Right lobe of liver (tissue), 6 donors: ENCODE results near the gene C4A. TPM values are rescaled to one million over a fixed set of nuclear protein-coding genes. Genes with fewer than 3 reads are reported as not detected.

Experiments
- ATAC-seq, 4 donors: fragments of 200-7000 bp; cut with Tn5 transposase; one replicate each; pipeline ENCODE4 v1.9.1; 2020; ENCODE audit warnings: mild to moderate bottlenecking in 4 of 4, moderate library complexity in 4 of 4
- DNase-seq, 3 donors: peaks; one replicate each; pipeline ENCODE4 v3.0.0-alpha.2; 2020
- H3K27ac ChIP-seq, 3 donors: fragments of 200-600 bp; one replicate each; pipeline ENCODE4 v1.8.0; 2022
- H3K27me3 ChIP-seq, 2 donors: fragments of 200-600 bp; one replicate each; pipeline ENCODE4 v1.8.0; 2022
- H3K36me3 ChIP-seq, 4 donors: fragments of 200-600 bp; sonication (generic) in 1 of 4; one replicate each; pipeline versions ENCODE4 v1.5.1 to v1.8.0; 2017 to 2022; ENCODE audit warnings: control low read depth in 1 of 4
- H3K4me1 ChIP-seq, 4 donors: fragments of 200-600 bp; sonication (generic) in 1 of 4; one replicate each; pipeline versions ENCODE4 v1.5.1 to v1.8.0; 2017 to 2022; ENCODE audit warnings: control low read depth in 1 of 4
- H3K4me3 ChIP-seq, 3 donors: fragments of 200-600 bp; one replicate each; pipeline ENCODE4 v1.8.0; 2022
- H3K9me3 ChIP-seq, 4 donors: fragments of 200-600 bp; sonication (generic) in 1 of 4; one replicate each; pipeline versions ENCODE4 v1.5.1 to v1.8.0; 2017 to 2022; ENCODE audit warnings: control low read depth in 1 of 4
- CTCF ChIP-seq, 4 donors: fragments of 200-600 bp in 3 of 4; fragments of 450-650 bp in 1 of 4; IDR thresholded peaks; one replicate each; pipeline versions ENCODE4 v1.5.1 to v1.8.0; 2016 to 2022; ENCODE audit warnings: antibody characterized with exemption in 4 of 4, mild to moderate bottlenecking in 2 of 4
- POLR2A ChIP-seq: fragments of 450-650 bp; IDR thresholded peaks from one replicate; pipeline ENCODE4 v1.6.1; 2017; ENCODE audit warnings: antibody characterized with exemption, mild to moderate bottlenecking
- WGBS: methylation state at CpG from one replicate; pipeline ENCODE4 v1.1.6; 2018; ENCODE audit warnings: low coverage, low lambda C conversion rate; ENCODE audit not compliant: insufficient coverage; ENCODE audit errors: missing lambda C conversion rate; 5-methylcytosine and 5-hydroxymethylcytosine counted together
- intact Hi-C, 2 donors: fragments of 100-400 bp; cut with DNase I; formaldehyde crosslinking; loops; one replicate each; pipeline versions ENCODE4 v1.11.2 to v1.14.1; 2022
- total RNA-seq, 6 experiments: library from RNA; depleted of rRNA in 2 of 6; stranded (reverse); fragments of >200 nt in 2 of 6; fragmentation: NEBNext Ultra II Directional in 3 of 6; extraction: Animal tissue kit (Norgen Biotek cat#: 25700) in 3 of 6; gene quantifications; one replicate each; pipeline versions ENCODE4 v1.1.0 to v1.2.4, GENCODE V29; 2016 to 2023
- donor health status: DM: no; HTN: yes; CAD: no.
- donor health status: DM: no; HTN: no; CAD: no.
- donor health status: DM: no; HTN: no; CAD: no.
- donor health status: DM: no; HTN: yes; CAD: no.
- donor health status: DM: no; HTN: yes; CAD: no.

C4A gene
- total RNA-seq, 6 experiments from 2014 or later = 1,495 to 2,818 (median 2,205) TPM

GRCh38 chr6:31954511-31954910, 27.3 kb upstream of the C4A start:
- H3K27ac ChIP-seq = no peak overlapping the region
- peaks cover 0 to 14% (median 7%) of the 10 kb centered on the region in 4 donors for H3K4me1 ChIP-seq
- peaks cover 0 to 71% (median 19%) of the 10 kb centered on the region in 4 donors for H3K36me3 ChIP-seq
- ATAC-seq = no peak
- intact Hi-C loops = loop anchor here in 1 of 2 donors (10.0 kb wide), 1 partner anchor 50 kb away; the partner anchor contains the start of gene ZBTB12
- H3K4me3 ChIP-seq = no peak overlapping the region
- no peak for DNase-seq
- TF ChIP-seq POLR2A (no peak), CTCF (IDR thresholded peaks at IDR 0.05) (no peak)
- H3K27me3 ChIP-seq = no peaks in the 10 kb centered on the region
- WGBS = 94% methylated on average over 24 of the region's 28 CpGs
- H3K9me3 ChIP-seq = no peaks in the 10 kb centered on the region

GRCh38 chr6:31956796-31957195, 25.1 kb upstream of the C4A start:
- WGBS = 96% methylated on average over 3 of the region's 3 CpGs
- intact Hi-C loops = loop anchor here in 1 of 2 donors (10.0 kb wide), 1 partner anchor 52 kb away; the partner anchor contains the start of gene ZBTB12

DNA sequence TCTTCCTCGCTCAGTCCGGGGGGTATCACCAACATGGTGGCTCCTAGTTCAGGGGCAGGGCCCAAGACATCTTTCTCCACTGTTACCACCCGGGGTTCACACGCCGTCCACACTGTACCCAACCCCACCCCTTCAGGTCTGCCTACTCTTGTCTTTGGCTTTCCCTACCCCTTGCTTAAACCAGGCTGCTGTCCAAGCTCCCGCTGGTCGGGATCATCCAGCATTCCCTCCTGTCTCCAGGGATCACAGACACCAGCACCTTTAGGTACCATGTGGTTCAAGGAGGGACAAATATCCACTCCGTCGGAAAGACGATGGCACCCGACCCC, 23.5 kb upstream of the C4A start:
- Histone ChIP-seq H3K27me3 (no peaks in the 10 kb centered on the region), H3K9me3 (no peaks in the 10 kb centered on the region), H3K36me3 (peaks cover 0 to 62% (median 25%) of the 10 kb centered on the region in 4 donors), H3K4me1 (peaks cover 0 to 19% (median 7%) of the 10 kb centered on the region in 4 donors), H3K27ac (peak overlapping the region; percentile 59 to 81 (median 65)), H3K4me3 (peak overlapping the region; percentile 86 to 91 (median 87))
- WGBS = 13% methylated on average over 8 of the region's 11 CpGs
- ATAC-seq (peak; percentile 3 to 24 (median 4)), DNase-seq (no peak)
- TF ChIP-seq POLR2A (no peak), CTCF (IDR thresholded peaks at IDR 0.05) (no peak)
- intact Hi-C loops = loop anchor here in 1 of 2 donors (10.0 kb wide), 1 partner anchor 54 kb away; the partner anchor contains the start of gene ZBTB12

More at GRCh38 chr6:31956796-31957195, 25.1 kb upstream of the C4A start:
- ATAC-seq (no peak), DNase-seq (no peak)
- no peaks in the 10 kb centered on the region for H3K27me3 ChIP-seq
- H3K9me3 ChIP-seq = no peaks in the 10 kb centered on the region
- TF ChIP-seq CTCF (IDR thresholded peaks at IDR 0.05) (no peak), POLR2A (no peak)
- H3K36me3 ChIP-seq = peaks cover 0 to 63% (median 17%) of the 10 kb centered on the region in 4 donors
- H3K27ac ChIP-seq = no peak overlapping the region
- no peak overlapping the region for H3K4me3 ChIP-seq
- peaks cover 0 to 19% (median 7%) of the 10 kb centered on the region in 4 donors for H3K4me1 ChIP-seq

DNA sequence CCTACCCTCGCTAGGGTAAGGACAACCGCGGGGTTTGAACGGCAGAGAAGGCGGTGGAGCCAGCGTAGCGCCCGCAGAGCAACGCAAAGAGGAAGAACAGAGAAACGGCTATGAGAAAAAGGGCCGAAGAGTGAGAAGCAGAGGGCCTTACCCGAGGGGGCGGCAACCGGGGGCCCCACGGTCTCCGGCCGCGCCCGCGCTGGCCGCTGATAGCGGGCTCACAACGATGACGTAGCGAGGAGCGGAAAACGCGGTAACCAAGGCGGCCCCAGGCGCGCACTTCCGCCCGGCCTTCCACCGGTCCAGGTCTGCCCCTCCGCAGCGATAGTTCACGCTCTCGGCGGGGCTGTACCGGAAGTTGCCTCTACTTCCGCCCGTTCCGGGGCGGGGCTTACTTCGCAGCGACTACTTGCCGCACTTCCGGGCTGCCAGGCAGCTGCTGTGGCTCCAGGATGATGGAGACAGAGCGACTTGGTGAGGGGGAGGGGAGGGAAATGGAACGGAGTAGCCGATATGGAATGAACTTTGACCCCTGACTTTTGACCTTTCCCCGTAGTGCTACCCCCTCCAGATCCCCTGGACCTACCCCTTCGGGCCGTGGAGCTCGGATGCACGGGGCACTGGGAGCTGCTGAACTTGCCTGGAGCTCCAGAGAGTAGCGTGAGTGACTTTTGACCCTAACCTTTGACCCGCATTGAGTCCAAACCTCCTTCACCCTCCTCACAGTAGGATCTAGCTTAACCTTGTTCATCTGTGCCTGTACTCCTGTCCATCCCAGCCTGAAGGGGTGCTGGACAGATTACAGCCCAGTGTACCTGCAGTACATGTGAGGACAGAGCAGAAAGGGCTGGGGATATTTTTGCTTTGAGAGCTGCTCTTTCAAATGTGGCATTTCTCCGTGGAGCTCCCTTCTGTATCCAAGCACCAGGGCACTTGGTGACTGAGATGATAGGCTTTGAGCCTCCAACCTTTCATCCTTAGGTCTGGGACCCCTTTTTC, 22.8 kb upstream of the C4A start, which contains the start of the genes NELFE and SKIC2:
TSS of gene NELFE (minus strand) at position 231 of the 999 bp plus-strand sequence. CDS start 525 bp downstream, outside the sequence.
TSS of gene SKIC2 (plus strand) at position 435 of the 999 bp plus-strand sequence. CDS start at position 453, 18 bp downstream.
- H3K27ac ChIP-seq = peak within 1 kb of the TSS; percentile 59 to 81 (median 65)
- intact Hi-C loops = loop anchor here in 1 of 2 donors (10.0 kb wide), 1 partner anchor 54 kb away; the partner anchor contains the start of gene ZBTB12
- ATAC-seq (peak; percentile 96 to 98 (median 98)), DNase-seq (peak; percentile 98 to 99 (median 99))
- peak within 1 kb of the TSS; percentile 86 to 91 (median 87) for H3K4me3 ChIP-seq
- peaks cover 0 to 62% (median 27%) of the 10 kb centered on the region in 4 donors for H3K36me3 ChIP-seq
- peaks cover 0 to 19% (median 7%) of the 10 kb centered on the region in 4 donors for H3K4me1 ChIP-seq
- WGBS = 0% methylated on average over 5 of the region's 59 CpGs
- H3K9me3 ChIP-seq = no peaks in the 10 kb centered on the region
- TF ChIP-seq POLR2A (peak; percentile 69), CTCF (IDR thresholded peaks at IDR 0.05) (no peak)
- H3K27me3 ChIP-seq = no peaks in the 10 kb centered on the region
